PFSK-1 (cell line): ENCODE results near the gene ZNF768.

ENCODE experiments used
- FOXP2 ChIP-seq: optimal IDR thresholded peaks from 2 replicates; pipeline ENCODE3; 2011; ENCODE audit warnings: borderline replicate concordance, control low read depth, inconsistent platforms; ENCODE audit not compliant: insufficient read depth; ENCODE audit errors: extremely low read length, extremely low read depth
- POLR2AphosphoS5 ChIP-seq: IDR thresholded peaks from 2 replicates; pipeline ENCODE4 v1.6.1; 2012; ENCODE audit warnings: low read depth, mild to moderate bottlenecking, control low read depth, low read length, moderate library complexity
- REST ChIP-seq, 2 experiments: IDR thresholded peaks; 2 replicates each; pipeline versions ENCODE4 v1.6.1 to v1.8.0; 2011 to 2012; ENCODE audit warnings: low read depth in 2 of 2, low read length in 2 of 2, control low read depth in 1 of 2, inconsistent platforms in 1 of 2, mild to moderate bottlenecking in 1 of 2, moderate library complexity in 1 of 2; ENCODE audit not compliant: insufficient read depth in 1 of 2
- SIN3A ChIP-seq: IDR thresholded peaks from 2 replicates; pipeline ENCODE4 v1.6.1; 2012; ENCODE audit warnings: mild to moderate bottlenecking, low read length, moderate library complexity, borderline replicate concordance; ENCODE audit not compliant: insufficient read depth
- TAF1 ChIP-seq: IDR thresholded peaks from 2 replicates; pipeline ENCODE4 v1.6.1; 2012; ENCODE audit warnings: low read length, control low read depth, borderline replicate concordance; ENCODE audit not compliant: insufficient read depth

The ZNF768 gene

GRCh38 chr16:30527635-30528178 is 1.3 kb upstream of the ZNF768 start:
- no peak for TF ChIP-seq REST (IDR thresholded peaks at IDR 0.05; ENCODE audit: insufficient read depth in 1 of 2, low read depth in 2 of 2, low read length in 2 of 2)
- no peak for TF ChIP-seq POLR2AphosphoS5
- TF ChIP-seq SIN3A, result no peak
- TF ChIP-seq TAF1, result no peak
- no peak for TF ChIP-seq FOXP2

- peak; percentile 64 for TF ChIP-seq FOXP2
- TF ChIP-seq REST (IDR thresholded peaks at IDR 0.05; ENCODE audit: insufficient read depth in 1 of 2, low read depth in 2 of 2, low read length in 2 of 2), result no peak
- peak; percentile 73; the same call in 1 of the 2 replicates for TF ChIP-seq SIN3A
- 0 out of 2 replicates have a peak, but pooled peaks have one; percentile 26 for TF ChIP-seq TAF1
- peak; percentile 56; the same call in 1 of the 2 replicates for TF ChIP-seq POLR2AphosphoS5
Observed at GRCh38 chr16:30526823-30527634, 663 bp upstream of the ZNF768 start.

- no peak for TF ChIP-seq POLR2AphosphoS5
- TF ChIP-seq REST (IDR thresholded peaks at IDR 0.05; ENCODE audit: insufficient read depth in 1 of 2, low read depth in 2 of 2, low read length in 2 of 2), result no peak
- TF ChIP-seq FOXP2, result no peak
- no peak for TF ChIP-seq TAF1
- no peak for TF ChIP-seq SIN3A
Observed at GRCh38 chr16:30525844-30526136, 576 bp downstream of the ZNF768 start.

- TF ChIP-seq TAF1 (no peak), SIN3A (no peak), REST (IDR thresholded peaks at IDR 0.05; ENCODE audit: insufficient read depth in 1 of 2, low read depth in 2 of 2, low read length in 2 of 2) (no peak), POLR2AphosphoS5 (no peak), FOXP2 (no peak)
Observed at GRCh38 chr16:30524575-30525568, 1.5 kb downstream of the ZNF768 start.
